ENCODE results near the gene ARTN. TPM values are rescaled to one million over a fixed set of nuclear protein-coding genes. Genes with fewer than 3 reads are reported as not detected.

ARTN gene
- polyA plus RNA-seq, 3 donors, result 0.15 TPM; not detected in 2

DNA sequence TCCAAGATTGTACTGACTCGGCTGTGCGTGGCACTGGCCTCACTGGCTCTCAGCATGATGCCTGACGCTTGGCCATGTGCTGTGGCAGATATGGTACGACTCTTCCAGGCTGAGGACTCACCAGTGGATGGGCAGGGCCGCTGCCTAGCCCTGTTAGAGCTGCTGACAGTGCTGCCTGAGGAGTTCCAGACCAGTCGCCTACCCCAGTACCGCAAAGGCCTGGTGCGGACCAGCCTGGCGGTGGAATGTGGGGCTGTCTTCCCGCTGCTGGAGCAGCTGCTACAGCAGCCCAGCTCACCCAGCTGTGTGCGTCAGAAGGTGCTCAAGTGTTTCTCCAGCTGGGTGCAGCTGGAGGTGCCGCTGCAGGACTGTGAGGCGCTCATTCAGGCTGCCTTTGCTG is 16.1 kb downstream of the ARTN start:
- no peaks in the 10 kb centered on the region for H3K27me3 Mint-ChIP-seq (ENCODE audit: low read depth in 3 of 3)

More for the DNA sequence above, 16.1 kb downstream of the ARTN start:
- WGBS (ENCODE audit: insufficient coverage), result 95% methylated on average over 13 of the region's 13 CpGs
- no peak overlapping the region for H3K27ac ChIP-seq (ENCODE audit: low read depth in 1 of 2, low read length in 2 of 2)
- H3K36me3 ChIP-seq (replicated peaks in 1 of 2; ENCODE audit: control insufficient read depth in 1 of 2, insufficient read depth in 2 of 2, low read length in 2 of 2), result peaks cover 12 to 25% of the 10 kb centered on the region in 2 donors
- intact Hi-C loops (cut with micrococcal nuclease), result loop anchor here in 1 of 2 donors (5.0 to 10.0 kb wide), 2 partner anchors 242 to 295 kb away; partner anchors contain the start of genes KDM4A and ST3GAL3
- H2AFZ ChIP-seq (ENCODE audit: insufficient read depth, low read depth, low read length, poor library complexity, severe bottlenecking), result no peak overlapping the region
- no peak overlapping the region for H3K9ac ChIP-seq (ENCODE audit: insufficient read depth, low read length, poor library complexity, severe bottlenecking)
- TF ChIP-seq CTCF (IDR thresholded peaks at IDR 0.05), result no peak
- peaks cover 20 to 25% of the 10 kb centered on the region in 2 donors for H3K4me1 ChIP-seq (ENCODE audit: control insufficient read depth in 1 of 2, insufficient read depth in 2 of 2, low read length in 2 of 2)
- no peaks in the 10 kb centered on the region for H3K9me3 ChIP-seq (replicated peaks in 1 of 2; ENCODE audit: control insufficient read depth in 1 of 2, insufficient read depth in 1 of 2, low read length in 2 of 2)
- Mint-ChIP-seq H3K4me3 (no peak overlapping the region), H3K27ac (peak overlapping the region in 1 of 7 donors; percentile 49), H3K4me1 (peaks cover 41% of the 10 kb centered on the region), H3K9me3 (no peaks in the 10 kb centered on the region), H3K36me3 (peaks cover 14 to 26% of the 10 kb centered on the region in 2 donors)
- H4K20me1 ChIP-seq (ENCODE audit: insufficient read depth, low read length), result peaks cover 4% of the 10 kb centered on the region
- H3K4me3 ChIP-seq (replicated peaks in 1 of 3; ENCODE audit: low read depth in 2 of 3, low read length in 3 of 3), result no peak overlapping the region
- no peaks in the 10 kb centered on the region for H3K27me3 ChIP-seq (ENCODE audit: control insufficient read depth in 2 of 2, insufficient read depth in 2 of 2, low read length in 2 of 2)
- DNase-seq, result no peak
- H3K79me2 ChIP-seq (ENCODE audit: insufficient read depth, low read length), result peaks cover 23% of the 10 kb centered on the region
- no peak overlapping the region for H3K4me2 ChIP-seq (replicated peaks; ENCODE audit: extremely low read depth, low read length, poor library complexity, severe bottlenecking)

All from CD14-positive monocyte (primary cell).